H9 (cell line): ENCODE data around the gene ANKRD34A. TPM values are rescaled to one million over a fixed set of nuclear protein-coding genes. Genes with fewer than 3 reads are reported as not detected.

Experiments used
- DNase-seq: peaks from one replicate; pipeline ENCODE4 v3.0.0-alpha.2; 2017
- H2AFZ ChIP-seq: one replicate; pipeline ENCODE4 v1.6.1; 2013; ENCODE audit warnings: mild to moderate bottlenecking, low read length, control low read depth, moderate library complexity
- H2AK5ac ChIP-seq: 2 replicates; pipeline ENCODE4 v1.6.1; 2013; ENCODE audit warnings: low read length, control low read depth, mixed read lengths; ENCODE audit not compliant: insufficient read length
- H2BK120ac ChIP-seq: one replicate; pipeline ENCODE4 v1.6.1; 2013; ENCODE audit warnings: low read depth, mild to moderate bottlenecking, low read length, control low read depth, inconsistent platforms; ENCODE audit not compliant: poor library complexity, severe bottlenecking
- H2BK12ac ChIP-seq: 2 replicates; pipeline ENCODE4 v1.6.1; 2013; ENCODE audit warnings: low read length, control low read depth, mixed read lengths, low read depth; ENCODE audit not compliant: insufficient read length
- H2BK15ac ChIP-seq: 2 replicates; pipeline ENCODE4 v1.6.1; 2013; ENCODE audit warnings: low read depth, low read length, control low read depth
- H2BK20ac ChIP-seq: one replicate; pipeline ENCODE4 v1.6.1; 2013; ENCODE audit warnings: low read depth, mild to moderate bottlenecking, low read length, control low read depth, inconsistent platforms; ENCODE audit not compliant: poor library complexity, severe bottlenecking
- H2BK5ac ChIP-seq: 2 replicates; pipeline ENCODE4 v1.6.1; 2013; ENCODE audit warnings: low read length, control low read depth, mixed read lengths; ENCODE audit not compliant: insufficient read length
- H3K14ac ChIP-seq: 2 replicates; pipeline ENCODE4 v1.6.1; 2013; ENCODE audit warnings: low read length, control low read depth; ENCODE audit not compliant: insufficient read depth
- H3K18ac ChIP-seq: 2 replicates; pipeline ENCODE4 v1.6.1; 2013; ENCODE audit warnings: low read depth, mild to moderate bottlenecking, mixed read lengths, low read length, control low read depth; ENCODE audit not compliant: insufficient read length
- H3K23ac ChIP-seq: 2 replicates; pipeline ENCODE4 v1.6.1; 2013; ENCODE audit warnings: low read length, control low read depth, mixed read lengths, low read depth; ENCODE audit not compliant: insufficient read length
- H3K23me2 ChIP-seq: 2 replicates; pipeline ENCODE4 v1.6.1; 2013; ENCODE audit warnings: low read depth, mild to moderate bottlenecking, mixed read lengths, low read length, control low read depth; ENCODE audit not compliant: insufficient read length, poor library complexity, severe bottlenecking
- H3K27ac ChIP-seq: 2 replicates; pipeline ENCODE4 v1.5.1; 2013; ENCODE audit warnings: low read length, control low read depth, mixed read lengths, low read depth; ENCODE audit not compliant: insufficient read length
- H3K27me3 ChIP-seq: 2 replicates; pipeline ENCODE4 v1.6.1; 2013; ENCODE audit warnings: low read length, control low read depth, inconsistent platforms; ENCODE audit not compliant: insufficient read depth
- H3K4ac ChIP-seq: 2 replicates; pipeline ENCODE4 v1.6.1; 2013; ENCODE audit warnings: low read depth, mild to moderate bottlenecking, control low read depth, inconsistent platforms, low read length, moderate library complexity
- H3K4me1 ChIP-seq: 2 replicates; pipeline ENCODE4 v1.6.1; 2013; ENCODE audit warnings: low read length, control low read depth, inconsistent platforms; ENCODE audit not compliant: insufficient read depth
- H3K4me2 ChIP-seq: 2 replicates; pipeline ENCODE4 v1.6.1; 2013; ENCODE audit warnings: low read length, control low read depth, mixed read lengths; ENCODE audit not compliant: insufficient read length, insufficient read depth
- H3K56ac ChIP-seq: 2 replicates; pipeline ENCODE4 v1.6.1; 2013; ENCODE audit warnings: low read depth, mild to moderate bottlenecking, mixed read lengths, low read length, control low read depth; ENCODE audit not compliant: insufficient read length
- H3K79me1 ChIP-seq: 2 replicates; pipeline ENCODE4 v1.6.1; 2013; ENCODE audit warnings: low read depth, mild to moderate bottlenecking, moderate library complexity, low read length, control low read depth, inconsistent platforms; ENCODE audit not compliant: insufficient read depth, poor library complexity, severe bottlenecking
- H3K79me2 ChIP-seq: 2 replicates; pipeline ENCODE4 v1.6.1; 2013; ENCODE audit warnings: low read length, control low read depth, inconsistent platforms; ENCODE audit not compliant: insufficient read depth
- H3K9ac ChIP-seq: 2 replicates; pipeline ENCODE4 v1.6.1; 2013; ENCODE audit warnings: low read length, control low read depth, mixed read lengths; ENCODE audit not compliant: insufficient read length; ENCODE audit errors: extremely low read depth
- H3K9me3 ChIP-seq: one replicate; pipeline ENCODE4 v1.6.1; 2013; ENCODE audit warnings: low read depth, low read length, inconsistent platforms; ENCODE audit not compliant: control insufficient read depth
- H3T11ph ChIP-seq: one replicate; pipeline ENCODE4 v1.6.1; 2013; ENCODE audit warnings: mild to moderate bottlenecking, low read length, control low read depth, inconsistent platforms
- H4K20me1 ChIP-seq: one replicate; pipeline ENCODE4 v1.6.1; 2013; ENCODE audit not compliant: control insufficient read depth, insufficient read length, insufficient read depth
- H4K5ac ChIP-seq: 2 replicates; pipeline ENCODE4 v1.6.1; 2013; ENCODE audit warnings: low read depth, mild to moderate bottlenecking, mixed read lengths, low read length, control low read depth; ENCODE audit not compliant: insufficient read length
- H4K8ac ChIP-seq: replicated peaks from 2 replicates; pipeline ENCODE4 v1.6.1; 2013; ENCODE audit warnings: low read length, control low read depth, mixed read lengths, low read depth; ENCODE audit not compliant: insufficient read length
- H4K91ac ChIP-seq: 2 replicates; pipeline ENCODE4 v1.6.1; 2013; ENCODE audit warnings: low read depth, mild to moderate bottlenecking, moderate library complexity, mixed read lengths, low read length, control low read depth; ENCODE audit not compliant: insufficient read length
- H3K27ac Mint-ChIP-seq, 3 experiments: 2 replicates in 2 of 3; 3 replicates in 1 of 3; pipeline ENCODE4 v1.8.0; 2020 to 2021; ENCODE audit warnings: mixed read lengths in 3 of 3, mild to moderate bottlenecking in 1 of 3, moderate library complexity in 1 of 3
- H3K27me3 Mint-ChIP-seq: 2 replicates; pipeline ENCODE4 v1.8.0; 2021; ENCODE audit warnings: low read depth, mild to moderate bottlenecking, moderate library complexity, mixed read lengths
- H3K36me3 Mint-ChIP-seq, 3 experiments: 2 replicates in 2 of 3; 3 replicates in 1 of 3; pipeline ENCODE4 v1.8.0; 2020 to 2021; ENCODE audit warnings: low read depth in 3 of 3, mixed read lengths in 3 of 3; ENCODE audit not compliant: insufficient read depth in 1 of 3
- H3K4me1 Mint-ChIP-seq, 2 experiments: 2 replicates each; pipeline ENCODE4 v1.8.0; 2020; ENCODE audit warnings: mixed read lengths in 2 of 2
- H3K4me3 Mint-ChIP-seq, 2 experiments: 2 replicates in 1 of 2; 3 replicates in 1 of 2; pipeline ENCODE4 v1.8.0; 2020 to 2021; ENCODE audit warnings: mild to moderate bottlenecking in 2 of 2, mixed read lengths in 2 of 2, moderate library complexity in 1 of 2
- H3K9me3 Mint-ChIP-seq, 2 experiments: 2 replicates in 1 of 2; 3 replicates in 1 of 2; pipeline ENCODE4 v1.8.0; 2020; ENCODE audit warnings: mild to moderate bottlenecking in 2 of 2, mixed read lengths in 2 of 2, moderate library complexity in 1 of 2
- WGBS: extraction: QIAGEN DNeasy Blood & Tissue Kit; methylation state at CpG from one replicate; pipeline ENCODE4 v1.1.7; 2013; ENCODE audit warnings: missing lambda C conversion rate, low lambda C conversion rate, mixed read lengths; ENCODE audit not compliant: insufficient read length; ENCODE audit errors: extremely low coverage; 5-methylcytosine and 5-hydroxymethylcytosine counted together
- total RNA-seq: library from RNA; stranded (reverse); gene quantifications from 2 replicates; pipeline ENCODE4 v1.2.1, GENCODE V29; 2021
- TF ChIP-seq, protein P1 (sequence below): fragments of 200-600 bp; sonication (generic); conservative IDR thresholded peaks from 3 replicates; pipeline ENCODE4 v1.8.0; 2021; ENCODE audit warnings: antibody characterized with exemption, mild to moderate bottlenecking

The ANKRD34A gene
- total RNA-seq, 1 experiment from 2014 or later = 0.39 TPM

DNA sequence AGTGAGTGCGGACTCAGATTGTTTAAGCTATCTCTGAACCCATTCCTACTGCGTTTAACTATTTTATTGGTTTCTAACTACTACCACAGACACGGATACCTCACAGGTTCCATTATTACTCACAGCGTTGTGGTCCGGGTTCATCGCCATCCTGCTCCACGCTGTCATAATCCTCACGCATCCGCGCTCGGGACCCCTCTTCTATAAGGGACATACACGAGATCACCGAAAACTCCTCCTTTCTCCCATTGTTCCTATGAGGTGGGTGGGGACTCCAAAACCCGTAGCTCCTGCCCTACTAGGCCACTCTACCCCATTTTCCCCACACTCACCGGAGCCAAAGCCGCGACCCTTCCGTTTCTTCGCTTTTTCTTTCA lies 37.7 kb downstream of the ANKRD34A start:
- H3K27me3 ChIP-seq = no peaks in the 10 kb centered on the region
- no peak overlapping the region for H2BK12ac ChIP-seq
- no peak overlapping the region for H3K4ac ChIP-seq
- no peak for DNase-seq
- H2BK120ac ChIP-seq = no peak overlapping the region
- H3K4me1 Mint-ChIP-seq = peaks cover 3 to 7% of the 10 kb centered on the region in 2 experiments
- H3K18ac ChIP-seq = no peak overlapping the region
- no peak overlapping the region for H3T11ph ChIP-seq
- no peak overlapping the region for H3K56ac ChIP-seq
- no peak overlapping the region for H4K8ac ChIP-seq
- peak overlapping the region; percentile 88 for H3K4me2 ChIP-seq
- no peak overlapping the region for H4K5ac ChIP-seq
- no peaks in the 10 kb centered on the region for H3K9me3 ChIP-seq
- no peaks in the 10 kb centered on the region for H4K20me1 ChIP-seq
- peaks cover 4% of the 10 kb centered on the region; the same call in 1 of the 2 replicates for H3K79me2 ChIP-seq
- peak overlapping the region; percentile 82 for H3K9ac ChIP-seq
- no peak overlapping the region for H3K27ac ChIP-seq
- H2BK15ac ChIP-seq = no peak overlapping the region
- H3K4me3 Mint-ChIP-seq = no peak overlapping the region
- no CpG with 5 or more reads among the region's 19 CpGs for WGBS
- no peak overlapping the region for H2AK5ac ChIP-seq
- H3K27me3 Mint-ChIP-seq = no peaks in the 10 kb centered on the region
- 0 out of 7 replicates have a peak overlapping the region, but pooled peaks of 1 of the 3 experiments have one; percentile 48 for H3K27ac Mint-ChIP-seq
- H3K4me1 ChIP-seq = peaks cover 4% of the 10 kb centered on the region
- H3K9me3 Mint-ChIP-seq = no peaks in the 10 kb centered on the region; a peak in 1 of 5 replicates
- no peak overlapping the region for H2AFZ ChIP-seq
- no peak overlapping the region for H2BK5ac ChIP-seq
- TF ChIP-seq, protein P1, sequence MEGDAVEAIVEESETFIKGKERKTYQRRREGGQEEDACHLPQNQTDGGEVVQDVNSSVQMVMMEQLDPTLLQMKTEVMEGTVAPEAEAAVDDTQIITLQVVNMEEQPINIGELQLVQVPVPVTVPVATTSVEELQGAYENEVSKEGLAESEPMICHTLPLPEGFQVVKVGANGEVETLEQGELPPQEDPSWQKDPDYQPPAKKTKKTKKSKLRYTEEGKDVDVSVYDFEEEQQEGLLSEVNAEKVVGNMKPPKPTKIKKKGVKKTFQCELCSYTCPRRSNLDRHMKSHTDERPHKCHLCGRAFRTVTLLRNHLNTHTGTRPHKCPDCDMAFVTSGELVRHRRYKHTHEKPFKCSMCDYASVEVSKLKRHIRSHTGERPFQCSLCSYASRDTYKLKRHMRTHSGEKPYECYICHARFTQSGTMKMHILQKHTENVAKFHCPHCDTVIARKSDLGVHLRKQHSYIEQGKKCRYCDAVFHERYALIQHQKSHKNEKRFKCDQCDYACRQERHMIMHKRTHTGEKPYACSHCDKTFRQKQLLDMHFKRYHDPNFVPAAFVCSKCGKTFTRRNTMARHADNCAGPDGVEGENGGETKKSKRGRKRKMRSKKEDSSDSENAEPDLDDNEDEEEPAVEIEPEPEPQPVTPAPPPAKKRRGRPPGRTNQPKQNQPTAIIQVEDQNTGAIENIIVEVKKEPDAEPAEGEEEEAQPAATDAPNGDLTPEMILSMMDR = no peak
- no peak overlapping the region for H3K23ac ChIP-seq
- peak overlapping the region; percentile 83; the same call in 1 of the 2 replicates for H3K14ac ChIP-seq
- no peaks in the 10 kb centered on the region for H3K23me2 ChIP-seq
- H3K79me1 ChIP-seq = no peaks in the 10 kb centered on the region
- H2BK20ac ChIP-seq = no peak overlapping the region
- H3K36me3 Mint-ChIP-seq = peaks cover 2 to 10% (median 9%) of the 10 kb centered on the region in 3 experiments; a peak in 5 of 7 replicates
- H4K91ac ChIP-seq = no peak overlapping the region
